GM12878 (cell line): Measurements from ENCODE around the gene TBC1D32.

ENCODE experiments used
- CREB1 ChIP-seq: IDR thresholded peaks from 2 replicates; pipeline ENCODE4 v1.6.1; 2012; ENCODE audit warnings: low read depth, mild to moderate bottlenecking, inconsistent platforms
- E2F4 ChIP-seq: IDR thresholded peaks from 2 replicates; pipeline ENCODE4 v1.6.1; 2012; ENCODE audit warnings: low read depth, low read length, improper control_type of control experiment
- EZH2 ChIP-seq: IDR thresholded peaks from 2 replicates; pipeline ENCODE4 v1.6.1; 2012; ENCODE audit warnings: low read depth, mild to moderate bottlenecking, control low read depth, inconsistent platforms, low read length, borderline replicate concordance; ENCODE audit not compliant: control insufficient read depth
- HDAC2 ChIP-seq: fragments of 200-600 bp; sonication (generic); IDR thresholded peaks from 2 replicates; pipeline ENCODE4 v1.6.1; 2017
- IKZF2 ChIP-seq, 2 experiments: fragments of 450-650 bp; IDR thresholded peaks; 2 replicates each; pipeline ENCODE4 v1.6.1; 2017; ENCODE audit warnings: mild to moderate bottlenecking in 2 of 2, moderate library complexity in 2 of 2
- IRF5 ChIP-seq: fragments of 450-650 bp; IDR thresholded peaks from 2 replicates; pipeline ENCODE4 v1.6.1; 2017; ENCODE audit warnings: borderline replicate concordance
- NR2F1 ChIP-seq: fragments of 450-650 bp; conservative IDR thresholded peaks from 2 replicates; pipeline ENCODE4 v1.6.1; 2017; ENCODE audit warnings: mild to moderate bottlenecking
- POLR2A ChIP-seq: IDR thresholded peaks from 2 replicates; pipeline ENCODE4 v1.6.1; 2011; ENCODE audit warnings: low read depth, mild to moderate bottlenecking, low read length
- REST ChIP-seq: IDR thresholded peaks from 2 replicates; pipeline ENCODE4 v1.6.1; 2012; ENCODE audit warnings: mild to moderate bottlenecking, low read depth, low read length
- SREBF2 ChIP-seq: IDR thresholded peaks from 2 replicates; pipeline ENCODE4 v1.6.1; 2012; ENCODE audit warnings: mild to moderate bottlenecking, low read length
- TF ChIP-seq, protein P1 (sequence below), 3 experiments: IDR thresholded peaks in 2 of 3; conservative IDR thresholded peaks in 1 of 3; 2 replicates each; pipeline ENCODE4 v1.5.1; 2011; ENCODE audit warnings: low read depth in 3 of 3, low read length in 3 of 3, mild to moderate bottlenecking in 3 of 3, control low read depth in 2 of 3, moderate library complexity in 2 of 3, inconsistent platforms in 1 of 3, mixed read lengths in 1 of 3; ENCODE audit not compliant: control insufficient read depth in 2 of 3, insufficient read depth in 1 of 3; ENCODE audit errors: extremely low read depth in 1 of 3

DNA sequence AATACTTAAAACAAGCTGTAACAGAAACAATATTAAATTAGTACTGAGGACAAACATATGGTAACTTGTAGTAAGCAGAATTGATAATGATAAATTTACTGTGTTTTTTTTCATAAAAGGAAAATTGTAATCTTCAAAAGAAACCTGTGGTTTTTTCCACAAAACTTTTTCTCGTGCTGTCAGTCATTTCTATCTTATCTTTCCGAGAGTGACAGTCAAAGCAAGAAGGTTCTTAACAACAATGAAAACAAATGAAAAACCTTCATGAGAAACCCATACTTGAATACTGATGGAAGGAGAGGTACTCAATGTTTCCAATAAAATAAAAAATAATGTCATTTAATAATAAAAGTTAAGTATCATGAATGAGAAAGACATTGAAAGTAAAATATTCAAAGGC is 174.0 kb downstream of the TBC1D32 start:
- TF ChIP-seq, protein P1, sequence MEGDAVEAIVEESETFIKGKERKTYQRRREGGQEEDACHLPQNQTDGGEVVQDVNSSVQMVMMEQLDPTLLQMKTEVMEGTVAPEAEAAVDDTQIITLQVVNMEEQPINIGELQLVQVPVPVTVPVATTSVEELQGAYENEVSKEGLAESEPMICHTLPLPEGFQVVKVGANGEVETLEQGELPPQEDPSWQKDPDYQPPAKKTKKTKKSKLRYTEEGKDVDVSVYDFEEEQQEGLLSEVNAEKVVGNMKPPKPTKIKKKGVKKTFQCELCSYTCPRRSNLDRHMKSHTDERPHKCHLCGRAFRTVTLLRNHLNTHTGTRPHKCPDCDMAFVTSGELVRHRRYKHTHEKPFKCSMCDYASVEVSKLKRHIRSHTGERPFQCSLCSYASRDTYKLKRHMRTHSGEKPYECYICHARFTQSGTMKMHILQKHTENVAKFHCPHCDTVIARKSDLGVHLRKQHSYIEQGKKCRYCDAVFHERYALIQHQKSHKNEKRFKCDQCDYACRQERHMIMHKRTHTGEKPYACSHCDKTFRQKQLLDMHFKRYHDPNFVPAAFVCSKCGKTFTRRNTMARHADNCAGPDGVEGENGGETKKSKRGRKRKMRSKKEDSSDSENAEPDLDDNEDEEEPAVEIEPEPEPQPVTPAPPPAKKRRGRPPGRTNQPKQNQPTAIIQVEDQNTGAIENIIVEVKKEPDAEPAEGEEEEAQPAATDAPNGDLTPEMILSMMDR (IDR thresholded peaks at IDR 0.05 in 2 of 3, conservative IDR thresholded peaks at IDR 0.05 in 1 of 3; ENCODE audit: control insufficient read depth in 2 of 3, extremely low read depth in 1 of 3, insufficient read depth in 1 of 3, low read depth in 3 of 3, low read length in 3 of 3): no peak
- TF ChIP-seq SREBF2: no peak
- TF ChIP-seq EZH2: no peak
- no peak for TF ChIP-seq POLR2A
- TF ChIP-seq E2F4: no peak
- no peak for TF ChIP-seq IKZF2 (IDR thresholded peaks at IDR 0.05)
- TF ChIP-seq CREB1: no peak
- no peak for TF ChIP-seq HDAC2
- no peak for TF ChIP-seq NR2F1
- no peak for TF ChIP-seq REST
- TF ChIP-seq IRF5: no peak
